Liver (tissue), 9 donors: ENCODE measurements around the gene RAB31. TPM values are rescaled to one million over a fixed set of nuclear protein-coding genes. Genes with fewer than 3 reads are reported as not detected.

Experiments used
- DNase-seq: peaks from one replicate; pipeline ENCODE4 v3.0.0-alpha.2; 2017; ENCODE audit warnings: low spot score
- H3K27ac ChIP-seq, 2 donors: one replicate each; pipeline ENCODE4 v1.7.0; 2013; ENCODE audit warnings: inconsistent platforms in 2 of 2, low read length in 2 of 2, control low read depth in 1 of 2, low read depth in 1 of 2, mild to moderate bottlenecking in 1 of 2
- H3K27me3 ChIP-seq, 4 donors: one replicate each; pipeline versions ENCODE4 v1.6.1 to v1.7.0; 2013; ENCODE audit warnings: low read length in 3 of 4, inconsistent platforms in 1 of 4, mild to moderate bottlenecking in 1 of 4, moderate library complexity in 1 of 4; ENCODE audit not compliant: control insufficient read depth in 4 of 4, insufficient read depth in 4 of 4
- H3K36me3 ChIP-seq, 4 donors: one replicate each; pipeline versions ENCODE4 v1.6.1 to v1.7.0; 2013; ENCODE audit warnings: low read length in 3 of 4, mild to moderate bottlenecking in 3 of 4, low read depth in 1 of 4, moderate library complexity in 1 of 4; ENCODE audit not compliant: control insufficient read depth in 4 of 4, insufficient read depth in 3 of 4
- H3K4me1 ChIP-seq, 4 donors: one replicate each; pipeline versions ENCODE4 v1.6.1 to v1.7.0; 2013; ENCODE audit warnings: low read length in 3 of 4, mild to moderate bottlenecking in 3 of 4, moderate library complexity in 1 of 4; ENCODE audit not compliant: control insufficient read depth in 4 of 4, insufficient read depth in 4 of 4
- H3K4me3 ChIP-seq, 3 donors: one replicate each; pipeline versions ENCODE4 v1.6.1 to v1.7.0; 2013; ENCODE audit warnings: low read length in 3 of 3, control low read depth in 1 of 3, low read depth in 1 of 3, mild to moderate bottlenecking in 1 of 3
- H3K9ac ChIP-seq, 2 donors: one replicate each; pipeline ENCODE4 v1.7.0; 2013; ENCODE audit warnings: low read length in 2 of 2, mild to moderate bottlenecking in 2 of 2, moderate library complexity in 2 of 2, control low read depth in 1 of 2, low read depth in 1 of 2
- H3K9me3 ChIP-seq, 4 donors: one replicate each; pipeline versions ENCODE4 v1.6.1 to v1.7.0; 2013; ENCODE audit warnings: low read length in 3 of 4; ENCODE audit not compliant: control insufficient read depth in 4 of 4
- ATF3 ChIP-seq: IDR thresholded peaks from 2 replicates; pipeline ENCODE4 v1.6.1; 2016; ENCODE audit warnings: antibody characterized with exemption
- EGR1 ChIP-seq, 2 donors: IDR thresholded peaks; 2 replicates each; pipeline ENCODE4 v1.6.1; 2016 to 2018; ENCODE audit warnings: antibody characterized with exemption in 2 of 2, low read depth in 2 of 2
- FOXA2 ChIP-seq: IDR thresholded peaks from 2 replicates; pipeline ENCODE4 v1.6.1; 2016; ENCODE audit warnings: antibody characterized with exemption
- HNF4A ChIP-seq, 2 donors: conservative IDR thresholded peaks; 2 replicates each; pipeline ENCODE4 v1.6.1; 2016; ENCODE audit warnings: antibody characterized with exemption in 2 of 2, mild to moderate bottlenecking in 2 of 2
- HNF4G ChIP-seq: IDR thresholded peaks from 2 replicates; pipeline ENCODE4 v1.6.1; 2016; ENCODE audit warnings: antibody characterized with exemption
- REST ChIP-seq: IDR thresholded peaks from 2 replicates; pipeline ENCODE4 v1.6.1; 2016; ENCODE audit warnings: antibody characterized with exemption, mild to moderate bottlenecking
- SP1 ChIP-seq: IDR thresholded peaks from 2 replicates; pipeline ENCODE4 v1.6.1; 2018; ENCODE audit warnings: antibody characterized with exemption, mild to moderate bottlenecking
- YY1 ChIP-seq: IDR thresholded peaks from 2 replicates; pipeline ENCODE4 v1.6.1; 2016; ENCODE audit warnings: antibody characterized with exemption, mild to moderate bottlenecking
- ZBTB33 ChIP-seq: IDR thresholded peaks from 2 replicates; pipeline ENCODE4 v1.6.1; 2016; ENCODE audit warnings: antibody characterized with exemption
- WGBS: extraction: QIAGEN DNeasy Blood & Tissue Kit; methylation state at CpG from one replicate; pipeline ENCODE4 v1.1.7; 2013; 5-methylcytosine and 5-hydroxymethylcytosine counted together
- polyA plus RNA-seq, 2 donors: library from polyadenylated mRNA; stranded (reverse) in 1 of 2; unstranded in 1 of 2; fragments of 200-250 nt in 1 of 2; fragments of >200 nt in 1 of 2; fragmentation: Nextera tagmentation in 1 of 2; extraction: Ambion mirVana in 1 of 2; gene quantifications; one replicate each; pipeline versions ENCODE4 v1.2.1 to v1.2.3, GENCODE V29; 2013 to 2015
- total RNA-seq, 2 donors: library from RNA; depleted of rRNA; stranded (reverse); fragments of >200 nt; gene quantifications; one replicate each; pipeline ENCODE4 v1.2.3, GENCODE V29; 2014
- donor health status: healthy.
- donor health status: healthy.
- donor health status: healthy.
- donor health status: healthy.
- donor health status: healthy.

The RAB31 gene
- total and polyA plus RNA-seq, 4 donors: 3.6 to 12.8 (median 9.7) TPM

GRCh38 chr18:9700261-9700796 is 7.8 kb upstream of the RAB31 start:
- TF ChIP-seq REST (no peak), HNF4G (no peak)
- H3K4me3 ChIP-seq: no peak overlapping the region
- H3K9me3 ChIP-seq: no peaks in the 10 kb centered on the region
- no peak for DNase-seq
- H3K27me3 ChIP-seq: no peaks in the 10 kb centered on the region
- H3K4me1 ChIP-seq: peaks cover 0 to 2% (median 0%) of the 10 kb centered on the region in 4 donors
- H3K36me3 ChIP-seq: no peaks in the 10 kb centered on the region
- no peak overlapping the region for H3K27ac ChIP-seq
- 69% methylated on average over 6 of the region's 6 CpGs for WGBS
- H3K9ac ChIP-seq: no peak overlapping the region

GRCh38 chr18:9701609-9702349 is 6.3 kb upstream of the RAB31 start:
- Histone ChIP-seq H3K27me3 (no peaks in the 10 kb centered on the region), H3K4me3 (no peak overlapping the region), H3K9ac (no peak overlapping the region), H3K27ac (no peak overlapping the region), H3K36me3 (no peaks in the 10 kb centered on the region), H3K9me3 (no peaks in the 10 kb centered on the region), H3K4me1 (peaks cover 0 to 2% (median 0%) of the 10 kb centered on the region in 4 donors)
- WGBS: 81% methylated on average over 11 of the region's 11 CpGs
- no peak for TF ChIP-seq EGR1 (IDR thresholded peaks at IDR 0.05; ENCODE audit: low read depth in 2 of 2)
- no peak for DNase-seq

GRCh38 chr18:9704233-9705118 is 3.6 kb upstream of the RAB31 start:
- H3K27ac ChIP-seq: no peak overlapping the region
- H3K27me3 ChIP-seq: no peaks in the 10 kb centered on the region
- peaks cover 0 to 13% (median 10%) of the 10 kb centered on the region in 4 donors for H3K4me1 ChIP-seq
- WGBS: 80% methylated on average over 11 of the region's 11 CpGs
- H3K36me3 ChIP-seq: no peaks in the 10 kb centered on the region
- H3K4me3 ChIP-seq: no peak overlapping the region
- no peak for DNase-seq
- no peak for TF ChIP-seq SP1
- no peak for TF ChIP-seq FOXA2
- no peak for TF ChIP-seq HNF4A (conservative IDR thresholded peaks at IDR 0.05)
- no peak for TF ChIP-seq REST
- no peak for TF ChIP-seq YY1
- TF ChIP-seq ZBTB33: no peak
- TF ChIP-seq ATF3: no peak
- H3K9ac ChIP-seq: no peak overlapping the region
- no peaks in the 10 kb centered on the region for H3K9me3 ChIP-seq
